ENCODE measurements around the gene MACROD1. TPM values are rescaled to one million over a fixed set of nuclear protein-coding genes. Genes with fewer than 3 reads are reported as not detected.

MACROD1 gene
- total and polyA plus RNA-seq, 9 of the 15 experiments (the other 6 are each of a cell fraction or from before 2014, with no cell fraction given): 1.1 to 60.0 (median 26.4) TPM

- TF ChIP-seq ZNF644 (tag; IDR thresholded peaks at IDR 0.05; ENCODE audit: low read depth) (no peak), GTF2A2 (tag; IDR thresholded peaks at IDR 0.05) (no peak), ZC3H11A (IDR thresholded peaks at IDR 0.05; ENCODE audit: low read depth, low read length) (no peak), NFIC (IDR thresholded peaks at IDR 0.05) (no peak), KDM5B (IDR thresholded peaks at IDR 0.05; ENCODE audit: insufficient replicate concordance, low read depth, low read length) (no peak)
Measured at GRCh38 chr11:64153812-64154211, 12.1 kb downstream of the MACROD1 start (continued).

GRCh38 chr11:64152841-64153691 is 12.8 kb downstream of the MACROD1 start:
- 20% methylated on average over 20 of the region's 23 CpGs for WGBS (ENCODE audit: insufficient coverage, low coverage, missing lambda C conversion rate)
- BruUV-seq (replicated peaks): no TSS peak
- CTCF ChIA-PET (ENCODE audit: low intra/inter-chr PET ratio): interaction anchor here (1.2 to 1.6 kb wide), 2 partner anchors 208 to 316 kb away, joined by 3 to 4 read pairs; no protein-coding TSS in a partner anchor
- POLR2A ChIA-PET: interaction anchor here (0.6 to 0.9 kb wide), 3 partner anchors 20 to 124 kb away, joined by 3 to 4 read pairs (median 3); no protein-coding TSS in a partner anchor
- peak; percentile 76 for FAIRE-seq
- no peaks in the 10 kb centered on the region for H3K9me3 ChIP-seq (replicated peaks; ENCODE audit: control insufficient read depth, insufficient read depth, low read depth, low read length)
- peak; percentile 97 for ATAC-seq
- H3K27me3 ChIP-seq (ENCODE audit: control insufficient read depth in 2 of 2, insufficient read depth in 2 of 2, low read length in 2 of 2): no peaks in the 10 kb centered on the region
- in situ Hi-C loops (cut with MboI) (no loop called here), intact Hi-C loops (cut with micrococcal nuclease) (loop anchor here (5.0 kb wide), 1 partner anchor 386 kb away; the partner anchor contains the start of gene ZFTA)
- peak overlapping the region; percentile 35; the same call in 1 of the 2 replicates for H3K4me2 ChIP-seq (ENCODE audit: insufficient read depth, low read length)
- no peaks in the 10 kb centered on the region for H3K9me1 ChIP-seq (ENCODE audit: control insufficient read depth, insufficient read depth, low read length)
- H3K79me2 ChIP-seq (ENCODE audit: control insufficient read depth, insufficient read depth, low read length): peaks cover 7% of the 10 kb centered on the region; the same call in 1 of the 3 replicates
- peaks cover 17% of the 10 kb centered on the region; the same call in 2 of the 3 replicates for H3K36me3 ChIP-seq (ENCODE audit: control insufficient read depth, insufficient read depth, low read length)
- H3K27ac ChIP-seq (ENCODE audit: extremely low read depth, low read depth, low read length): no peak overlapping the region
- peak; percentile 72 to 94 (median 92) for DNase-seq (ENCODE audit: extremely low read depth in 1 of 4, low spot score in 3 of 4)
- H4K20me1 ChIP-seq (replicated peaks; ENCODE audit: control insufficient read depth, insufficient read depth, low read length): peaks cover 35% of the 10 kb centered on the region
- no peak overlapping the region for H3K4me3 ChIP-seq
- H3K4me1 ChIP-seq (replicated peaks in 1 of 2; ENCODE audit: control insufficient read depth in 2 of 2, insufficient read depth in 2 of 2, low read length in 2 of 2): peaks cover 6 to 43% of the 10 kb centered on the region in 2 experiments; a peak in 4 of 5 replicates
- H2AFZ ChIP-seq (ENCODE audit: low read depth, low read length): no peak overlapping the region; the same call in 1 of the 2 replicates
- peak overlapping the region in 1 of 2 experiments; percentile 83; a peak in 2 of 4 replicates for H3K9ac ChIP-seq (ENCODE audit: insufficient read depth in 1 of 2, low read depth in 2 of 2, low read length in 2 of 2)
- TF ChIP-seq VEZF1 (CRISPR knock-in tag; IDR thresholded peaks at IDR 0.05): 0 out of 2 replicates have a peak, but pooled peaks have one; percentile 16
- no peak for TF ChIP-seq ZNF143 (CRISPR knock-in tag; IDR thresholded peaks at IDR 0.05)
- TF ChIP-seq CTCF (IDR thresholded peaks at IDR 0.05 in 2 of 3, conservative IDR thresholded peaks at IDR 0.05 in 1 of 3; ENCODE audit: insufficient read depth in 2 of 3, low read depth in 1 of 3, low read length in 3 of 3): peak; percentile 85 to 95 (median 90)
- TF ChIP-seq ZMIZ1 (IDR thresholded peaks at IDR 0.05; ENCODE audit: low read depth in 2 of 2, low read length in 2 of 2): no peak
